Measurements from ENCODE around the gene CEP170.

CEP170 gene

DNA sequence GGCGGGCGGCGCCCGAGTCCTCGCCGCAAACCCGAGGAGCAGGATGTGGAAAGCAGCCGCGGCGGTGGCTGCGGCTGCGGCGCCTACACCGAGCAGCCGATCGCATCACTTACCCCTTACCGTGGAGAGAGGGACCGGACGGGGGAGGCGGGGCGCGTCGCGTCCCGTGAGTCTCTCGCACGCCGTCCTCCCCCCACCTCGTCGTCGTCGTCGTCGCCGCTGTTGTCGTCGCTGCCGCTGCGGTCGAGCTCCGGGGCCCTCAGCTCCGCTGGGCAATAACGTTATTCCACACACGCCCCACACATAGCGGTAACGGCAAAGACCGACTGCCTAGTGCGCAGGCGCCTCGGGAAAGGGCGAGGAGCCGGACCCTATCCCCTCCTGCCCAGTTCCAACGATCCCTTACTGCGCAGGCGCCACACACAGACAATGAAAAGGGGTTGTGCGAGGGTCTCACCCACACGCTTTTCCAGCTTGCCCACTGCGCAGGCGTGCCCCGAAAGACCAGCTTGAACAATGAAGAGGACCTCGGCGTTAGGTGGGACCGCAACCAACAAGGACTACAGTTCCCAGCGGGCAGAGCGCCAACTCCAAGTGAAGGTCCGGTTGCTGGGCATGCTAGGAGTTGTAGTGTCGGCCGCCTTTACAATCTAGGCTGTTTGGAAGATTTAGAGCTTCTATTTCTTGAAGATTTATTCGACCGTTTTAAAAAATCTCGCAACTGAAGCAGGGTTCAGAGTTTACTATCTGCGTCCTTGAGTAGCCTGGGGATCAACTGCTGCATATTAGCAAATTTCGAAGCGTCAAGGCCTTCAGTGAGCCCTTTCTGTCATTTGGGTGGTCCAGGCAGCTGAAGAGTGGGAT, at the start of gene CEP170:
Gene CEP170, minus strand, starts transcription at position 355 of the 864 bp plus-strand sequence. CDS start 30,001 bp downstream, outside the sequence.
- peak; percentile 89 for DNase-seq

GRCh38 chr1:243301059-243301458, 46.0 kb upstream of the CEP170 start:
- no peak for DNase-seq

GRCh38 chr1:243299069-243299468, 44.0 kb upstream of the CEP170 start:
- no peak for DNase-seq

DNA sequence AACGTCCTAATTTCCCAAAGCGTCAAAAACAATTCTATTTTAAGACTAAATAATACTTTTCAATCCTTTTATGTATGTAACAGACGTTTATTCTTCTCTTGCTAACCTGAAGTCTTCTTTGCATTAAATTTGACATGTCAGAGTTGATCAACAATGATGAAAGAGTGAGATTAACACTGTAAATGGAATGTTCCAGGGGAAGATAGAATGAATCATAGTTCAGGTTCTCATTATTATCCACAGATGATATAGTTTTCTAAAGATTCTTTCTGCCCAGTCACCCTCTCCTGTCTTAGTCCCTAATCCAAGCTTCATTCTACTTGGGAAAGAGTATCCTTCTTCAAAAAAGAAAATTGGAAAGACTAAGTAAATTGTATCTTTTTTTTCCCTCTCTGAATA, 39.6 kb upstream of the CEP170 start:
- no peak for DNase-seq

GRCh38 chr1:243293941-243294722, 39.1 kb upstream of the CEP170 start:
- DNase-seq, result no peak

- no peak for DNase-seq
These were observed 37.0 kb upstream of the CEP170 start for GRCh38 chr1:243292117-243292516.

- DNase-seq, result no peak
These were observed 36.2 kb upstream of the CEP170 start for GRCh38 chr1:243291292-243291691.

- DNase-seq, result no peak
These were observed 33.0 kb upstream of the CEP170 start for GRCh38 chr1:243288062-243288461.

DNA sequence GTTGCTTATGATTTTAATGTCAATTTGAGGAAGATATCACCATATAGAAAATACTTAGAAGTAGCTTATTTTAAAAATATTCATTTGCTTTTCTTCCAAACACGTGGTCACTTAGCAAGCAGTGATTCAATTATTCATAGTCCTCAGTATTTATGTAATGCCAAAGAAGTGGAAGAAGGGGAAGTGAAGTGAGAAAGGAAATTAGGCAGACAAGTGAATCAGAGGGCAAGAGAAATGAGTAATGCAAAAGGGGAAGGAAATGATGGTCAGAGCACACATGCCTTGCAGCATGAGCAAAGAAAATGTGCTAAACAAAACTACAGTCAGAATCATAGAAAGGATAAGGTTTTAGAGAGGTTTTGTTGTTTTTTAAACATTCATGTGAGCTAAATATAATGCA, 32.6 kb upstream of the CEP170 start:
- peak; percentile 4 for DNase-seq

- DNase-seq, result no peak
These were observed 32.0 kb upstream of the CEP170 start for GRCh38 chr1:243287123-243287460.

GRCh38 chr1:243286409-243287122, 31.5 kb upstream of the CEP170 start:
- no peak for DNase-seq

DNA sequence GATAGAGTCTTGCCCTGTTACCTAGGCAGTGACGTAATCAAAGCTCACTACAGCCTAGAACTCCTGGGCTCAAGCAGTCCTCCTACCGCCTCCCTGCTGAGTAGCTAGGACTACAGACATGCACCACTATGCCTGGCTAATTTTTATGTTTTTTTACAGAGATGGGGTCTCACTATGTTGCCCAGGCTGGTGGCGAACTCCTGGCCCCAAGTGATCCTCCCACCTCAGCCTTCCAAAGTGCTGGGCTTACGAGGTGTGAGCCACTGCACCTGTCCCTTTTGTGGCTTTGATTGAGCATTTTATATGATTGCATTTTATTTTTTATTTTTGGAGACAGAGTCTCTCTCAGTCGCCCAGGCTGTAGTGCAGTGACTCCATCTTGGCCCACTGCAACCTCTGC, 26.6 kb upstream of the CEP170 start:
- DNase-seq, result no peak

DNA sequence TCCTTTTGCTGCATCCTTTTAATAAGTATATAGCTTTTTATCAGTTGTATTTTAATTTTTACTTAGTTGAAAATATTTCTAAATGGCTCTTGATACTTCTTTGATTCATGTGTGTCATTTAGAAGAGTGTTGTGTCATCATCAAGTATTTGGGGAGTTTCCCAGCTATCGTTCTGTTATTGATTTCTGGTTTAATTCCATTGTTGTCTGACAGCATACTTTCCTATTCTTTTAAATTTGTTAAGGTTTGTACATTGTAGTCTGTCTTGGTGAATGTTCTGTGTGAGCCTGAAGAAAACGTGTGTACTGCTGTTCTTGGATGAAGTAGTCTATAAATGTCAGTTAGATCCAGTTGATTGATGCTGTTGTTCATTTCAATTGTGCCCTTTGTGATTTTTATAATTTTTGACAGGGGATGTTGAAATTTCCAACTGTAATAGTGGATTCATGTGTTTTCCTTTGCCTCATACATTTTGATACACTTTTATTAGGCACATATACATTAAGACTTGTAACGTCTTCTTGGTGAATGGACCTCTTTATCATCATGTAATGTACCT, 25.6 kb upstream of the CEP170 start:
- DNase-seq, result no peak

DNA sequence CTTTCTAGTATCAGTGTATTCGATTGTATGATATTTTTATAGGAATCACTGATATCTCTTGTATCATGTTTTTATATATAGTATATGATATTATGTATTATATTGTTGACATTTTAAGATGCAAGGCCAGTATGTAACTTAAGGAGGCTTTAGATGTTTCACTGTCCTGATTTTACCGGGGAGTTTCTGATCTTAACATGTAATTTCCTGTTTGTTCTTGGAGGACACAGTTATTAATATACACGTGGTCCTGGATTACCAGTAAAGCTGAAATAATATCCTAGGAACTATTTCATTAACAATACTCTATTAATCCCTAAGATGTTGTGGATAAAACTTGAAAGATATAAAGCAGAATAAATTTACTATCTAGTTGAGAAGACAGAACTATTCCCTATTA, 20.2 kb upstream of the CEP170 start:
- no peak for DNase-seq

DNA sequence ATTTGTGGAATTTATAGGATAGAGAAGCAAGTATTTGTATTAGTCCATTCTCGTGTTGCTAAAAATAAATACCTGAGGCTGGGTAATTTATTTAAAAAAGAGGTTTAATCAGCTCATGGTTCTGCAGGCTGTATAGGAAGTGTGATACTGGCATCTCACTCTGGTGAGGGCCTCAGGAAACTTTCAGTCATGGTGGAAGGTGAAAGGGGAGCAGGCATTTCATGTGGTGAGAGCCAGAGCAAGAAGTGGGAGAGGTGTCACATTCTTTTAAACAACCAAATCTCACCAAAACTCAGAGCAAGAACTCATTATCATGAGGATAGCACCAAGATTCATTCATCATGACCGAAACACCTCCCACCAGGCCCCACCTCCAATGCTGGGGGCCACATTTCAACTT, 18.9 kb upstream of the CEP170 start:
- DNase-seq, result no peak

GRCh38 chr1:243273506-243273905, 18.4 kb upstream of the CEP170 start:
- no peak for DNase-seq

GRCh38 chr1:243272401-243272800, 17.3 kb upstream of the CEP170 start:
- no peak for DNase-seq

DNA sequence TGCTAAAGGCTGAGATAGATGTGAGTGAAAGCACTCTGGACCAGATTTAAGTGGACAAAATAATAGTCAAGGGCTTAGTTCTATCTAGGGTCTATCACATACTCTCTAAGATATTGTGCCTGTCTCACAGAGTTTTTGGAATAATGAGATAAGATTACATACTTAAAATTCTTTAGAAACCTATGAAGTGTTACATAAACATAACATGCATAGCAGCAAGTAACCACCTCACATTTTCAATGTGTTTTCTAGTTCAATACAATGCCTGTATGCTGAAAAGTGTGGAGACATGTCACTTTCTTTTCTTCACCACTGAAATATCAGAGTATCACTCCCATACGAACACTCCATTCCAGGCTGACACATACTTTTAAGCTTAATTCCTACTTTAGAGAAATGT, 16.9 kb upstream of the CEP170 start:
- no peak for DNase-seq

GRCh38 chr1:243270097-243270864, 15.2 kb upstream of the CEP170 start:
- DNase-seq, result no peak

- DNase-seq, result no peak
These were observed 14.3 kb upstream of the CEP170 start for GRCh38 chr1:243269461-243269801.

- DNase-seq, result no peak
These were observed 13.8 kb upstream of the CEP170 start for GRCh38 chr1:243268751-243269460.
